Measurements from ENCODE around the gene UBE2J2.

DNA sequence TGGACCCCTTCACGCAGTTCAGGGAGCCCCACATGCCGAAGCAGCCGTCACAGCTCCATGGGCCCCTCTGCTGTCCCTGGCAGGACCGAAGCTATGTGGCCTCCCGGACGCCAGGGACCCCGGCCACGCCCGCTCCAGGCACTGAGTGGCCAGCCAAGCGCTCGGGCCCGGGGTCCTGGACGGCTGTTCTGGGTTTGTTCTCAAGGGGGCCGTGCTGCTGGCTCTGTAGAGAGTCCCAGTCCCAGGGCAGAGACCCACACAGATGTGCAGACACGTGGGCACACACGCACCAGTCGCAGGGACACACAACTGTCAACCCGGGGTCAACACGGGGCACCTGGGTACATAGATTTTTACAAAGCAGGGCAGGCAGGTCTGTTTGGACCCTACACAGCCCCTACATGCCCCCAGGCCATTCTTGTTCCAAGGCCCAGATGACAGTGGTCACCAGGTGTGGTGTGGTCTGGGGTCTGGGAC, 34.9 kb downstream of the UBE2J2 start:
- TF ChIP-seq, protein P1, sequence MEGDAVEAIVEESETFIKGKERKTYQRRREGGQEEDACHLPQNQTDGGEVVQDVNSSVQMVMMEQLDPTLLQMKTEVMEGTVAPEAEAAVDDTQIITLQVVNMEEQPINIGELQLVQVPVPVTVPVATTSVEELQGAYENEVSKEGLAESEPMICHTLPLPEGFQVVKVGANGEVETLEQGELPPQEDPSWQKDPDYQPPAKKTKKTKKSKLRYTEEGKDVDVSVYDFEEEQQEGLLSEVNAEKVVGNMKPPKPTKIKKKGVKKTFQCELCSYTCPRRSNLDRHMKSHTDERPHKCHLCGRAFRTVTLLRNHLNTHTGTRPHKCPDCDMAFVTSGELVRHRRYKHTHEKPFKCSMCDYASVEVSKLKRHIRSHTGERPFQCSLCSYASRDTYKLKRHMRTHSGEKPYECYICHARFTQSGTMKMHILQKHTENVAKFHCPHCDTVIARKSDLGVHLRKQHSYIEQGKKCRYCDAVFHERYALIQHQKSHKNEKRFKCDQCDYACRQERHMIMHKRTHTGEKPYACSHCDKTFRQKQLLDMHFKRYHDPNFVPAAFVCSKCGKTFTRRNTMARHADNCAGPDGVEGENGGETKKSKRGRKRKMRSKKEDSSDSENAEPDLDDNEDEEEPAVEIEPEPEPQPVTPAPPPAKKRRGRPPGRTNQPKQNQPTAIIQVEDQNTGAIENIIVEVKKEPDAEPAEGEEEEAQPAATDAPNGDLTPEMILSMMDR (IDR thresholded peaks at IDR 0.05 in 4 of 5, conservative IDR thresholded peaks at IDR 0.05 in 1 of 5): no peak
- TF ChIP-seq POLR2A (IDR thresholded peaks at IDR 0.05): no peak

All from gastrocnemius medialis (tissue), 4 donors.